ENCODE data around the gene AJAP1.

AJAP1 gene

DNA sequence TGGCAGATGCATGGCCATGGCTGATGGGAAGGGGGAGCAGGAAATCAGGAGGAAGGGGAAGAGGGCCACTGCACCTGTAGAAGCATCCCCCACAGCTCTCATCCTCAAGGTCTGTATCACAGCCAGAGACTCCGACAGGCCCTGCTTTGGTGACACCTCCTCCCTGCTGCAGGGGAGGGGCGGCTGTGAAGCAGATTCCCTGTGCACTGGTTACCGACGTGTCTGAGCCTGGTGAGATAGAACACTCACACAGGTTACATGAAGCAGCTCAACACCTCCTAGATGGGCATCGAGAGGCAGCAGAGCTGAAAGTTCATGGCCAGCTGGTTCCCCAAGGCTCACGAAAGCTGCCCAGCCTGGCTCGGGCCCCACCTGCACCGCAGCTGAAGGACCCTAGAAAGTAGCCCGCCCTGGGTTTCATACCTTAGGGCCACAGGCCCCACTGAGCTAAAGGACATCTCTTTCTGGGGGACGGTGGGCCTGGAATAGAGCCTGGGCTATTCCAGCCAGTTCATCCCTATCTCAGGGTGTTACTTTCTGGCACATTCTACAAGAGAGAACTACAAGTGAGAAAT is 30.2 kb upstream of the AJAP1 start:
- TF ChIP-seq, protein P1, sequence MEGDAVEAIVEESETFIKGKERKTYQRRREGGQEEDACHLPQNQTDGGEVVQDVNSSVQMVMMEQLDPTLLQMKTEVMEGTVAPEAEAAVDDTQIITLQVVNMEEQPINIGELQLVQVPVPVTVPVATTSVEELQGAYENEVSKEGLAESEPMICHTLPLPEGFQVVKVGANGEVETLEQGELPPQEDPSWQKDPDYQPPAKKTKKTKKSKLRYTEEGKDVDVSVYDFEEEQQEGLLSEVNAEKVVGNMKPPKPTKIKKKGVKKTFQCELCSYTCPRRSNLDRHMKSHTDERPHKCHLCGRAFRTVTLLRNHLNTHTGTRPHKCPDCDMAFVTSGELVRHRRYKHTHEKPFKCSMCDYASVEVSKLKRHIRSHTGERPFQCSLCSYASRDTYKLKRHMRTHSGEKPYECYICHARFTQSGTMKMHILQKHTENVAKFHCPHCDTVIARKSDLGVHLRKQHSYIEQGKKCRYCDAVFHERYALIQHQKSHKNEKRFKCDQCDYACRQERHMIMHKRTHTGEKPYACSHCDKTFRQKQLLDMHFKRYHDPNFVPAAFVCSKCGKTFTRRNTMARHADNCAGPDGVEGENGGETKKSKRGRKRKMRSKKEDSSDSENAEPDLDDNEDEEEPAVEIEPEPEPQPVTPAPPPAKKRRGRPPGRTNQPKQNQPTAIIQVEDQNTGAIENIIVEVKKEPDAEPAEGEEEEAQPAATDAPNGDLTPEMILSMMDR (conservative IDR thresholded peaks at IDR 0.05; ENCODE audit: low read length), result no peak
- DNase-seq (ENCODE audit: low read depth), result no peak
- H3K4me3 ChIP-seq (ENCODE audit: low read length), result no peak overlapping the region

DNA sequence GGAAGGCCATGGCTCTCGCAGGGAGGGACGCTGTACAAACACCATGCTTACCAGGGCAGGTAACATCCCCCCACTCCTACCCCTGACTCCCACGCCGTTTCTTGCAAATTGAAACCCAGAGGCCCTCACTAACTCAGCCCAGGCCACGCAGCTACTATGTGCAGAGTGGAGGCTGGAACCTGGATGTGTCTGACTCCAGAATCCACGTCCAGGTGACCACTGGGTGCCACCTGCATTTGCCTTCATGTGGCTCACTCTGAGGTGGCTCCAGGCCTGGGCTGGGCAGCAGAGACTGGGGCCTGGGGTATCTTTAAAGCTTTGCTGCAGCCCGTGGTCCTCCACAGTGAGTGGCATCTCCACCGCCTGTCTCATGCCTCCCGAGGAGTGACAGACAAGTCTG is 29.6 kb upstream of the AJAP1 start:
- TF ChIP-seq, protein P1 (conservative IDR thresholded peaks at IDR 0.05; ENCODE audit: low read length), result no peak
- no peak for DNase-seq (ENCODE audit: low read depth)
- no peak overlapping the region for H3K4me3 ChIP-seq (ENCODE audit: low read length)

DNA sequence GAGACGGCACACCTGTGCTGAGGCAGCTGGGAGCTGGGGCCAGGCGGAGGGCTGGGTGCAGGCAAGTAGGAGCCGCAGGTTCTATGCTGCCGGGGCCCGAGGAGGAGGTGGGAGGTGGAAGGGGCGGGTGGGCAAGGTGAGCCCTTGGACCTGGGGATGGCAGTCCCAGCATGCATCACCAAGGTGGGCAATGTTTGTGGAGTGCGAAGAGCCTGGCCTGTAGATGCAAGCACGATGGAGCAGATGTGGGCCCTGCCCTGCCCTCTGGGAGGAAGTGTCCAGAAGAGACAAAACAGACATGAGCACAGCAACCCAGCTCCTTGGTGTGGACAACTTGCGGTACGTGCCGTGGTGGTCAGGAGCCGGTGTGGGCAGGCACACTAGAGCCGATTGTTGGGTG is 28.3 kb upstream of the AJAP1 start:
- TF ChIP-seq, protein P1 (conservative IDR thresholded peaks at IDR 0.05; ENCODE audit: low read length), result no peak
- no peak overlapping the region for H3K4me3 ChIP-seq (ENCODE audit: low read length)
- no peak for DNase-seq (ENCODE audit: low read depth)

GRCh38 chr1:4626560-4627319 is 27.7 kb upstream of the AJAP1 start:
- TF ChIP-seq, protein P1 (conservative IDR thresholded peaks at IDR 0.05; ENCODE audit: low read length), result no peak
- no peak for DNase-seq (ENCODE audit: low read depth)
- no peak overlapping the region for H3K4me3 ChIP-seq (ENCODE audit: low read length)

DNA sequence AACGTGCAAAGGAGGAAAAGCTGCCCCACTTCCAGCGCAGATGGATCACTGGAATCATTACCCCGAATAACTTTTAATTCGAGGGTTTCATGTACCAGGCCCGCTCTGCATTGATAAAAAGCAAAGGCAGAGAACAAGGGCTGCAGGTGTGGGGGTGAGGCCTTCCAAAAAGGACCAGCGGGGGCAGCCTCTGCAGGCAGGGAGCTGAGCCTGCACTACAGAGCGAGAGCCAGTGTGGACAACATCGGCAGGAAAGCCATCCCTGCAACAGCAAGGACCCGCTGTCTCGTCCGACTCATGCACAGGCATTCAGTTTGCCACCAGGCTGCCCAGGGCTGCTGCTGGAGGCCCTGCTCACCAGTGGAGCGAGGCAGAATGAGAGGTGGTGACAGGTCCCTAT is 27.1 kb upstream of the AJAP1 start:
- H3K4me3 ChIP-seq (ENCODE audit: low read length), result no peak overlapping the region
- TF ChIP-seq, protein P1 (conservative IDR thresholded peaks at IDR 0.05; ENCODE audit: low read length), result no peak
- DNase-seq (ENCODE audit: low read depth), result no peak

DNA sequence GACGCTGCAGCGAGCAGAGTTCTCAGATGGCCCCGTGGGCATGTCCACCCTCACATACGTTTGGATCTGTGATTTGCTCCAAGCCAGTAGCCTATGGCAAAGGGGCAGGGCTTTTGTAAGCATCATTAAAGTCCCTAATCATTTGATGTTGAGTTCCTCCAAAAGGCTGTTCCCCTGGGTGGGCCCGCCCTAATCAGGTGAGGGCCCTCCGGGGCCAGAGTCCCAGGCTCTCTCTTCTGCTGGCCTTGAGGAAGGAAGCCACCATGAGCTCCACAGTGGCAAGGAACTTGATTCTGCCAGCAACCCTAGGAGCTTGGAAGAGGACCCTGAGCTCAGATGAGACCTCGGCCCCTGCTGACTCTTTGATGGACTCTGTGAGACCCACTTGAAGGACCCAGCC is 25.4 kb upstream of the AJAP1 start:
- DNase-seq (ENCODE audit: low read depth), result no peak
- no peak overlapping the region for H3K4me3 ChIP-seq (ENCODE audit: low read length)
- TF ChIP-seq, protein P1 (conservative IDR thresholded peaks at IDR 0.05; ENCODE audit: low read length), result no peak

- H3K4me3 ChIP-seq (ENCODE audit: low read length), result no peak overlapping the region
- DNase-seq (ENCODE audit: low read depth), result no peak
- TF ChIP-seq, protein P1 (conservative IDR thresholded peaks at IDR 0.05; ENCODE audit: low read length), result no peak
Observed at GRCh38 chr1:4630561-4630960, 23.8 kb upstream of the AJAP1 start.
